Mesendoderm (in vitro differentiated cells): ENCODE results near the gene TBK1. TPM values are rescaled to one million over a fixed set of nuclear protein-coding genes. Genes with fewer than 3 reads are reported as not detected.

ENCODE experiments used
- DNase-seq: peaks from one replicate; pipeline ENCODE4 v3.0.0; 2013
- H2AK5ac ChIP-seq: 2 replicates; pipeline ENCODE4 v1.6.1; 2013; ENCODE audit warnings: low read length, inconsistent platforms
- H2BK120ac ChIP-seq: 2 replicates; pipeline ENCODE4 v1.6.1; 2013; ENCODE audit warnings: low read depth, mild to moderate bottlenecking, low read length, moderate library complexity, mixed read lengths
- H2BK15ac ChIP-seq: replicated peaks from 2 replicates; pipeline ENCODE4 v1.6.1; 2013; ENCODE audit warnings: low read depth, mild to moderate bottlenecking, moderate library complexity
- H2BK5ac ChIP-seq: 2 replicates; pipeline ENCODE4 v1.6.1; 2013; ENCODE audit warnings: low read length, inconsistent platforms
- H3K18ac ChIP-seq: 2 replicates; pipeline ENCODE4 v1.6.1; 2013; ENCODE audit warnings: mild to moderate bottlenecking, low read length, mixed read lengths
- H3K23ac ChIP-seq: one replicate; pipeline ENCODE4 v1.6.1; 2013; ENCODE audit warnings: low read length
- H3K27ac ChIP-seq: 2 replicates; pipeline ENCODE4 v1.5.1; 2013; ENCODE audit warnings: low read depth, mild to moderate bottlenecking, inconsistent platforms, low read length, moderate library complexity
- H3K27me3 ChIP-seq: 2 replicates; pipeline ENCODE4 v1.6.1; 2013; ENCODE audit warnings: low read length, control low read depth, mild to moderate bottlenecking, inconsistent platforms; ENCODE audit not compliant: insufficient read depth, poor library complexity
- H3K36me3 ChIP-seq: 2 replicates; pipeline ENCODE4 v1.6.1; 2013; ENCODE audit warnings: low read length, inconsistent platforms; ENCODE audit not compliant: control insufficient read depth, insufficient read depth
- H3K4ac ChIP-seq: one replicate; pipeline ENCODE4 v1.6.1; 2013; ENCODE audit warnings: low read depth, mild to moderate bottlenecking, low read length, moderate library complexity
- H3K4me1 ChIP-seq: 2 replicates; pipeline ENCODE4 v1.6.1; 2013; ENCODE audit warnings: low read depth, low read length, inconsistent platforms; ENCODE audit not compliant: control insufficient read depth
- H3K4me2 ChIP-seq: 2 replicates; pipeline ENCODE4 v1.6.1; 2013; ENCODE audit warnings: low read length
- H3K4me3 ChIP-seq: 2 replicates; pipeline ENCODE4 v1.5.1; 2013; ENCODE audit warnings: mild to moderate bottlenecking, low read length
- H3K56ac ChIP-seq: one replicate; pipeline ENCODE4 v1.6.1; 2013; ENCODE audit warnings: low read length
- H3K79me1 ChIP-seq: 2 replicates; pipeline ENCODE4 v1.6.1; 2013; ENCODE audit warnings: low read length, inconsistent platforms
- H3K79me2 ChIP-seq: 2 replicates; pipeline ENCODE4 v1.6.1; 2013; ENCODE audit warnings: mild to moderate bottlenecking, low read length; ENCODE audit not compliant: control insufficient read depth, insufficient read depth
- H3K9ac ChIP-seq: 2 replicates; pipeline ENCODE4 v1.6.1; 2013; ENCODE audit warnings: low read length, inconsistent platforms
- H4K5ac ChIP-seq: one replicate; pipeline ENCODE4 v1.6.1; 2013; ENCODE audit warnings: low read length
- H4K8ac ChIP-seq: one replicate; pipeline ENCODE4 v1.6.1; 2013; ENCODE audit warnings: low read depth, mild to moderate bottlenecking, control low read depth, low read length, moderate library complexity
- WGBS: extraction: QIAGEN DNeasy Blood & Tissue Kit; methylation state at CpG from one replicate; pipeline ENCODE4 v1.1.7; 2013; ENCODE audit warnings: low lambda C conversion rate, missing lambda C conversion rate; ENCODE audit not compliant: insufficient coverage; ENCODE audit errors: extremely low coverage; 5-methylcytosine and 5-hydroxymethylcytosine counted together
- polyA plus RNA-seq, 2 experiments: library from polyadenylated mRNA; stranded (reverse); fragments of 200-250 nt; gene quantifications; one replicate each; pipeline ENCODE4 v1.2.3, GENCODE V29; 2013

Gene TBK1
- polyA plus RNA-seq (2013, experiment 1 of 2): 12.7 TPM
- polyA plus RNA-seq (2013, experiment 2 of 2): 12.4 TPM

DNA sequence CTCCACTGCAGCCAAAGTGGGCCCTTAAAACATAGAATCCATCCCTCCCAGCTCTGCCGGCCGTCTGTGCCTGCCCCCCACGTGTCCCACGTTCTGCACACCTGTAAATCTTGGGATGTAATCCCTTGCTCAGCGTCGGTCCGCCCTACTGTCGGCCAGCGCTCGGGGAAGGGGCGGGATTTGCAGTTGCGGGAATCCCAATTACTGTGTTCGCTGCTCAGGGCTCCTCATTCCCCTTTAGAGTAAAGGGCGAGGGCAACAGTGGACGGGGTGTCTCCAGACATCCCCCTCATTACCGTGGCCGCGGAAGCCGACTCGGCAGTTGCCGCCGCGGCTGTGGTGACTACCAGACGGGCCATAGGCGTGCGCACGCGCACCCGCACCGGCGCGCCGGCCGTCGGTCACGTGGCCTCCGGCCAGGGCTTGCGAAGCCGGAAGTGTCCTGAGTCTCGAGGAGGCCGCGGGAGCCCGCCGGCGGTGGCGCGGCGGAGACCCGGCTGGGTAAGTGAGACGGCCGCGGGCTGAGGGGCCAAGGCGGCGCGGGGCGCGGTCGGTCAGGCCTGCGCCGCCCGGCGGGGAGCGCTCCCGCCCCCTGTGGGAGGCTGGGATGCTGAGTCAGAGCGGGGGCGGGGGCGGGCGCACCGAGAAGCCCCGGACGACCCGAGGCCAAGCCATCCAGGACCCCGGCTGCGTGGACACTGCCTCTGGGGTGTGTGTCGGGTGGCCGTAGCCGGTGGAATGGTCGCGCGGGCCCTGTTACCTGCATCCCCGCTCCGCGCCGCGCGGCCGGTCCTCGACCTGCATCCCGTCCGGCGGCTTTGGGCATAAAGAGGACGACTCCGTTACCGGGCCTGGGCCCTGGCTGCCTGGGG lies at the start of gene TBK1:
Gene TBK1 (plus strand): TSS at position 434 of the 872 bp plus-strand sequence. CDS start 3,751 bp downstream, outside the sequence.
- Histone ChIP-seq H3K23ac (peak within 1 kb of the TSS; percentile 51), H3K18ac (peak within 1 kb of the TSS; percentile 78), H2BK120ac (no peak within 1 kb of the TSS), H4K8ac (no peak within 1 kb of the TSS), H3K4me2 (peak within 1 kb of the TSS; percentile 71), H3K4me1 (no peaks in the 10 kb centered on the region), H3K4ac (peak within 1 kb of the TSS; percentile 60), H3K27ac (peak within 1 kb of the TSS; percentile 87), H3K56ac (peak within 1 kb of the TSS; percentile 81), H3K27me3 (no peaks in the 10 kb centered on the region), H2BK15ac (no peak within 1 kb of the TSS), H3K36me3 (no peaks in the 10 kb centered on the region), H2BK5ac (no peak within 1 kb of the TSS), H3K9ac (peak within 1 kb of the TSS; percentile 92), H3K79me2 (peaks cover 21% of the 10 kb centered on the region), H3K79me1 (peaks cover 4% of the 10 kb centered on the region), H2AK5ac (no peak within 1 kb of the TSS), H4K5ac (no peak within 1 kb of the TSS), H3K4me3 (peak within 1 kb of the TSS; percentile 62)
- peak; percentile 92 for DNase-seq
- WGBS: no CpG with 5 or more reads among the region's 94 CpGs

DNA sequence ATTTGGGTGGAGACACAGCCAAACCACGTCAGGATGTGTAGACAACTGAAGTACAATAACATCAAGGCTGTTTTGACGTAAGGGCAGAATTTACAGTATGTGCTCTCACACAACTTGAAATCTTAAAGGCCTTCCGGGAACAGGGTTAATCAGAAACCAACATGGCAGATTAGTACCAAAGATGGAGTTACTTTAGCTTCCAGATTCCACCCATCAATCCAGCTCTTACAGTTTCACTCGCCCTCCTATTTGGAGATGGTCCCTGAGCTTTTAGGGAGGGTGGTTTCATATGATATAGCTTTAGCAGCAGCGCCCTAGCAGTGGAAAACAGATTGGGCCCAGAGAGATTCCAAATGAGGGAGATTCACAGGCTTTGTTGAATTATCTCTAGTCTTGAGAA lies 49.7 kb upstream of the TBK1 start:
- DNase-seq: no peak
- no CpG with 5 or more reads among the region's 5 CpGs for WGBS
- Histone ChIP-seq H2BK120ac (no peak overlapping the region), H2BK15ac (no peak overlapping the region), H3K23ac (no peak overlapping the region), H3K18ac (no peak overlapping the region), H3K27ac (no peak overlapping the region), H3K79me2 (peaks cover 23% of the 10 kb centered on the region), H3K56ac (no peak overlapping the region), H3K27me3 (no peaks in the 10 kb centered on the region), H3K4me2 (no peak overlapping the region), H3K4ac (no peak overlapping the region), H3K4me1 (no peaks in the 10 kb centered on the region), H2BK5ac (no peak overlapping the region), H3K36me3 (no peaks in the 10 kb centered on the region), H3K4me3 (no peak overlapping the region), H2AK5ac (no peak overlapping the region), H3K79me1 (no peaks in the 10 kb centered on the region), H4K5ac (no peak overlapping the region), H3K9ac (no peak overlapping the region), H4K8ac (no peak overlapping the region)

DNA sequence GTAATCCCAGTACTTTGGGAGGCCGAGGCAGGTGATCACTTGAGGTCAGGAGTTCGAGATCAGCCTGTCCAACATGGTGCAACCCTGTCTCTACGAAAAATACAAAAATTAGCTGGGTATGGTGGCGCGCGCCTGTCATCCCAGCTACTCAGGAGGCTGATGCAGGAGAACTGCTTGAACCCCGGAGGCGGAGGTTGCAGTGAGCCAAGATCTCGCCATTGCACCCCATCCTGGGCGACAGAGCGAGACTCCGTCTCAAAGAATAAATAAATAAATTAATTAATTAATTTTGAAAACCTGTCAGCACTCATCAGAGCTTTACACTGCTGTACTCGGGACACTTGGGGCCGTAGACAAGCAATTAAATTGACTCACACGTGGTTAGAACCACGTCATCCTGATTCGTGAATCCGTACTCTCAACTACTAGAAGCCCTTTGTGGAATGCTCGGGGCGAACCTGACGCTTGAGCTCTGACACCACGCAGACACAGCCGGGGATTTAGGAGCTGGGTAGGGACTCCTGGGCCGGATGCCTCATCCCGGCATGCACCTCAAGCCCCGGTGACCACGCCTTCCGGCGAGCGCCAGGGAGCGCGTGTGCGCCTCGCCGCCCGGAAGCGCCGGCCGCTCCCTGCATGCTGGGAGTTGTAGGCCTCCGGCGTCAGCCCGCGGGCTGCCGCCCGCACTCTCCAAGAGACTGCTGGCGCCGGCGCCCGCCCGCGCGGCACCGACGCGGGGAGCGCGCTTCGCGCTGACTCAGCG lies 48.0 kb upstream of the TBK1 start, which contains the start of gene XPOT:
Gene XPOT (plus strand): TSS at position 686 of the 763 bp plus-strand sequence. CDS start 5,644 bp downstream, outside the sequence.
- Histone ChIP-seq H3K23ac (peak within 1 kb of the TSS; percentile 59), H3K27me3 (no peaks in the 10 kb centered on the region), H2AK5ac (no peak within 1 kb of the TSS), H3K9ac (peak within 1 kb of the TSS; percentile 99), H3K56ac (peak within 1 kb of the TSS; percentile 100), H2BK120ac (no peak within 1 kb of the TSS), H3K79me2 (peaks cover 39% of the 10 kb centered on the region), H3K18ac (peak within 1 kb of the TSS; percentile 54), H3K4ac (peak within 1 kb of the TSS; percentile 43), H2BK15ac (no peak within 1 kb of the TSS), H3K4me2 (peak within 1 kb of the TSS; percentile 75), H3K4me3 (peak within 1 kb of the TSS; percentile 60), H3K79me1 (no peaks in the 10 kb centered on the region), H4K5ac (no peak within 1 kb of the TSS), H3K4me1 (no peaks in the 10 kb centered on the region), H4K8ac (peak within 1 kb of the TSS; percentile 29), H2BK5ac (peak within 1 kb of the TSS; percentile 85), H3K36me3 (no peaks in the 10 kb centered on the region), H3K27ac (peak within 1 kb of the TSS; percentile 98)
- no CpG with 5 or more reads among the region's 60 CpGs for WGBS
- peak; percentile 99 for DNase-seq

DNA sequence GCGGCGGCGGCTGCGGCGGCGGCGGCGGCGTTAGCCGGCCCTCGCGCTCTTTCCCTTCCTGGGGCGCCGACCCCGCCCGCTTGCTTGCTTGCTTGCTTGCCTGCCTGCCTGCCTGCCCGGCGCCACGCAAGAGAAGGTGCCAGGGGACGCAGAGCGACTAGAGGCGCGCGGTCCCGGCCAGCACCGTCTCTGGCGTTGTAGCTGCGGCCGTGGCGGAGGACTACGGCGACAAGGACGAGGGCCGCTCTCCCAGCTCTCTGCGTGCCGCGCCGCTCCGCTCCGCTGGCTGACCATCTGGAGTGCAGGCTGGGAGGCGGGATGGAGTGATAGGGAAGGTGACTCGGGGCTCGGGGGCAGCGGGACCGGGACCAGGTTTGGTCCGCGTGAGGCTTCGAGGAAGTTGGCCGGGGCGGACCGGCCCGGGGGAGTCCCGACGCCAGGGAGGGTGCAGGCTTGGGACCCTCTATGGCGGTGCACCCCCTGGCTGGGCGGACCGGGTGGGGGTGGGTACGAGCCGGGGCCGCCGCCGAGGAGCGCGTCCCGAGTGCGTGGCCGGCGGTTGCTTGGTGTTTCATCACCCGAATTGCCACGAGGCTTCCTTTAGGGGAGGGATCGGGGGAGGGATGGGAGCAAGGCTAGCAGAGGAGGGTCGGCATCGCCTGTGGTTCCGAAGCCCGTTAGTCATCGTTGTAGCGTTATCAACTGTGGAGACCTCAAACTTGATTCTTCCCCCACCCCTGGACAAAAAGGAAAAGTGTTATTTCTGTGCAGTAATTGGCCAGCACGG lies 47.3 kb upstream of the TBK1 start:
- no peak overlapping the region for H4K5ac ChIP-seq
- peak overlapping the region; percentile 100 for H3K56ac ChIP-seq
- no peak overlapping the region for H2AK5ac ChIP-seq
- no CpG with 5 or more reads among the region's 78 CpGs for WGBS
- H3K79me1 ChIP-seq: no peaks in the 10 kb centered on the region
- no peak overlapping the region for H2BK120ac ChIP-seq
- peak overlapping the region; percentile 59 for H3K23ac ChIP-seq
- peak overlapping the region; percentile 85 for H2BK5ac ChIP-seq
- H3K27me3 ChIP-seq: no peaks in the 10 kb centered on the region
- peak overlapping the region; percentile 99 for H3K9ac ChIP-seq
- H3K27ac ChIP-seq: peak overlapping the region; percentile 98
- no peaks in the 10 kb centered on the region for H3K4me1 ChIP-seq
- peak overlapping the region; percentile 21 for H3K4me2 ChIP-seq
- peak; percentile 89 for DNase-seq
- H4K8ac ChIP-seq: peak overlapping the region; percentile 29
- H3K79me2 ChIP-seq: peaks cover 40% of the 10 kb centered on the region
- H3K36me3 ChIP-seq: no peaks in the 10 kb centered on the region
- H3K4me3 ChIP-seq: peak overlapping the region; percentile 54
- H3K4ac ChIP-seq: peak overlapping the region; percentile 43
- H3K18ac ChIP-seq: peak overlapping the region; percentile 32
- H2BK15ac ChIP-seq: no peak overlapping the region
